ENCODE results near the gene GAK.

GRCh38 chr4:857461-857860 is 74.7 kb downstream of the GAK start:
- no peak for TF ChIP-seq POLR2A (IDR thresholded peaks at IDR 0.05; ENCODE audit: low read depth, low read length)
- TF ChIP-seq, protein P1, sequence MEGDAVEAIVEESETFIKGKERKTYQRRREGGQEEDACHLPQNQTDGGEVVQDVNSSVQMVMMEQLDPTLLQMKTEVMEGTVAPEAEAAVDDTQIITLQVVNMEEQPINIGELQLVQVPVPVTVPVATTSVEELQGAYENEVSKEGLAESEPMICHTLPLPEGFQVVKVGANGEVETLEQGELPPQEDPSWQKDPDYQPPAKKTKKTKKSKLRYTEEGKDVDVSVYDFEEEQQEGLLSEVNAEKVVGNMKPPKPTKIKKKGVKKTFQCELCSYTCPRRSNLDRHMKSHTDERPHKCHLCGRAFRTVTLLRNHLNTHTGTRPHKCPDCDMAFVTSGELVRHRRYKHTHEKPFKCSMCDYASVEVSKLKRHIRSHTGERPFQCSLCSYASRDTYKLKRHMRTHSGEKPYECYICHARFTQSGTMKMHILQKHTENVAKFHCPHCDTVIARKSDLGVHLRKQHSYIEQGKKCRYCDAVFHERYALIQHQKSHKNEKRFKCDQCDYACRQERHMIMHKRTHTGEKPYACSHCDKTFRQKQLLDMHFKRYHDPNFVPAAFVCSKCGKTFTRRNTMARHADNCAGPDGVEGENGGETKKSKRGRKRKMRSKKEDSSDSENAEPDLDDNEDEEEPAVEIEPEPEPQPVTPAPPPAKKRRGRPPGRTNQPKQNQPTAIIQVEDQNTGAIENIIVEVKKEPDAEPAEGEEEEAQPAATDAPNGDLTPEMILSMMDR (conservative IDR thresholded peaks at IDR 0.05; ENCODE audit: low read depth, low read length), result no peak
- TF ChIP-seq MXI1 (IDR thresholded peaks at IDR 0.05; ENCODE audit: borderline replicate concordance, low read depth, low read length), result no peak
- no peak for TF ChIP-seq RCOR1 (IDR thresholded peaks at IDR 0.05; ENCODE audit: insufficient replicate concordance, low read length)
- TF ChIP-seq CEBPB (IDR thresholded peaks at IDR 0.05; ENCODE audit: low read depth, low read length), result no peak
- no peak for TF ChIP-seq RAD21 (IDR thresholded peaks at IDR 0.05; ENCODE audit: low read length)
- no peak for TF ChIP-seq MAZ (IDR thresholded peaks at IDR 0.05; ENCODE audit: borderline replicate concordance, low read depth, low read length)
- no peak for TF ChIP-seq USF2 (IDR thresholded peaks at IDR 0.05; ENCODE audit: low read depth, low read length)
- TF ChIP-seq CHD1 (IDR thresholded peaks at IDR 0.05; ENCODE audit: low read depth, low read length), result no peak
- no peak for TF ChIP-seq SMC3 (IDR thresholded peaks at IDR 0.05; ENCODE audit: low read depth, low read length)

All from IMR-90 (cell line).